Measurements from ENCODE around the gene PPID. TPM values are rescaled to one million over a fixed set of nuclear protein-coding genes. Genes with fewer than 3 reads are reported as not detected.

The PPID gene
- polyA plus RNA-seq, 1 donor from 2014 or later: 65.2 TPM

GRCh38 chr4:158721680-158722079 lies 1.5 kb downstream of the PPID start:
- TF ChIP-seq EP300 (conservative IDR thresholded peaks at IDR 0.05; ENCODE audit: poor library complexity, severe bottlenecking) (no peak), MXI1 (conservative IDR thresholded peaks at IDR 0.05; ENCODE audit: poor library complexity, severe bottlenecking) (no peak), EZH2 (IDR thresholded peaks at IDR 0.05; ENCODE audit: borderline replicate concordance, insufficient read depth, low read length, poor library complexity, severe bottlenecking) (no peak), RAD21 (conservative IDR thresholded peaks at IDR 0.05) (no peak), TAF1 (IDR thresholded peaks at IDR 0.05; ENCODE audit: low read depth) (no peak), REST (IDR thresholded peaks at IDR 0.05; ENCODE audit: borderline replicate concordance) (no peak), CTCF (IDR thresholded peaks at IDR 0.05; ENCODE audit: poor library complexity, severe bottlenecking) (no peak), POLR2AphosphoS5 (IDR thresholded peaks at IDR 0.05) (no peak), SMC3 (conservative IDR thresholded peaks at IDR 0.05; ENCODE audit: poor library complexity) (no peak)
- Histone ChIP-seq H3K79me2 (replicated peaks; ENCODE audit: insufficient read depth, low read length) (peaks cover 17% of the 10 kb centered on the region), H3K36me3 (ENCODE audit: insufficient read depth, low read length) (no peaks in the 10 kb centered on the region), H3K9me3 (ENCODE audit: low read length) (no peaks in the 10 kb centered on the region), H3K9ac (ENCODE audit: low read length) (peak overlapping the region; percentile 80), H2AFZ (ENCODE audit: low read depth, low read length) (no peak overlapping the region), H3F3A (ENCODE audit: insufficient read depth, low read length, poor library complexity, severe bottlenecking) (no peaks in the 10 kb centered on the region), H3K4me3 (ENCODE audit: low read length) (peak overlapping the region; percentile 86), H4K20me1 (ENCODE audit: insufficient read depth) (no peaks in the 10 kb centered on the region), H3K9me2 (ENCODE audit: insufficient read depth, low read length) (no peaks in the 10 kb centered on the region), H3K27me3 (ENCODE audit: insufficient read depth, low read depth, low read length) (no peaks in the 10 kb centered on the region), H3K27ac (ENCODE audit: low read length) (no peak overlapping the region), H3K4me2 (ENCODE audit: low read length) (peak overlapping the region; percentile 92)

- no peaks in the 10 kb centered on the region for H3F3A ChIP-seq (ENCODE audit: insufficient read depth, low read length, poor library complexity, severe bottlenecking)
- H3K4me2 ChIP-seq (ENCODE audit: low read length): no peak overlapping the region
- H3K79me2 ChIP-seq (replicated peaks; ENCODE audit: insufficient read depth, low read length): no peaks in the 10 kb centered on the region
- no peak overlapping the region for H3K4me3 ChIP-seq (ENCODE audit: low read length)
- TF ChIP-seq REST (IDR thresholded peaks at IDR 0.05; ENCODE audit: borderline replicate concordance): no peak
- no peak for TF ChIP-seq MXI1 (conservative IDR thresholded peaks at IDR 0.05; ENCODE audit: poor library complexity, severe bottlenecking)
- no peak for TF ChIP-seq TAF1 (IDR thresholded peaks at IDR 0.05; ENCODE audit: low read depth)
- TF ChIP-seq SMC3 (conservative IDR thresholded peaks at IDR 0.05; ENCODE audit: poor library complexity): no peak
- TF ChIP-seq EZH2 (IDR thresholded peaks at IDR 0.05; ENCODE audit: borderline replicate concordance, insufficient read depth, low read length, poor library complexity, severe bottlenecking): no peak
- no peak for TF ChIP-seq CTCF (IDR thresholded peaks at IDR 0.05; ENCODE audit: poor library complexity, severe bottlenecking)
- TF ChIP-seq RAD21 (conservative IDR thresholded peaks at IDR 0.05): no peak
- TF ChIP-seq EP300 (conservative IDR thresholded peaks at IDR 0.05; ENCODE audit: poor library complexity, severe bottlenecking): no peak
- no peak for TF ChIP-seq POLR2AphosphoS5 (IDR thresholded peaks at IDR 0.05)
- no peak overlapping the region for H3K9ac ChIP-seq (ENCODE audit: low read length)
- no peak overlapping the region for H2AFZ ChIP-seq (ENCODE audit: low read depth, low read length)
- no peak overlapping the region for H3K27ac ChIP-seq (ENCODE audit: low read length)
- H4K20me1 ChIP-seq (ENCODE audit: insufficient read depth): no peaks in the 10 kb centered on the region
- peaks cover 5% of the 10 kb centered on the region for H3K36me3 ChIP-seq (ENCODE audit: insufficient read depth, low read length)
- H3K27me3 ChIP-seq (ENCODE audit: insufficient read depth, low read depth, low read length): no peaks in the 10 kb centered on the region
- H3K9me3 ChIP-seq (ENCODE audit: low read length): no peaks in the 10 kb centered on the region
- H3K9me2 ChIP-seq (ENCODE audit: insufficient read depth, low read length): no peaks in the 10 kb centered on the region
Observed at GRCh38 chr4:158715802-158716201, 7.4 kb downstream of the PPID start.

Measured in neural cell (in vitro differentiated cells).